ENCODE results near the gene TMEM200A. TPM values are rescaled to one million over a fixed set of nuclear protein-coding genes. Genes with fewer than 3 reads are reported as not detected.

The TMEM200A gene
- total and polyA plus RNA-seq, 2 donors, result 3.9 to 7.4 TPM

GRCh38 chr6:130407032-130407431 is 41.2 kb downstream of the TMEM200A start:
- Histone ChIP-seq H3K4me3 (ENCODE audit: low read length in 2 of 2) (no peak overlapping the region), H3K27me3 (ENCODE audit: control insufficient read depth in 2 of 2, insufficient read depth in 1 of 2, low read length in 1 of 2) (no peaks in the 10 kb centered on the region), H3K9me3 (ENCODE audit: control insufficient read depth in 2 of 2, insufficient read depth in 1 of 2, low read length in 1 of 2) (no peaks in the 10 kb centered on the region), H3K4me1 (ENCODE audit: control insufficient read depth in 2 of 2, insufficient read depth in 2 of 2, low read length in 2 of 2) (peaks cover 3 to 4% of the 10 kb centered on the region in 2 donors), H3K36me3 (ENCODE audit: control insufficient read depth in 2 of 2, insufficient read depth in 2 of 2, low read length in 1 of 2) (no peaks in the 10 kb centered on the region), H3K27ac (ENCODE audit: low read depth in 1 of 2, low read length in 1 of 2) (no peak overlapping the region)
- no peak for DNase-seq (ENCODE audit: low read depth in 6 of 9, low spot score in 9 of 9)
- 80% methylated on average over 3 of the region's 3 CpGs for WGBS

- H3K4me1 ChIP-seq (ENCODE audit: control insufficient read depth in 2 of 2, insufficient read depth in 2 of 2, low read length in 2 of 2), result peaks cover 3 to 9% of the 10 kb centered on the region in 2 donors
- H3K4me3 ChIP-seq (ENCODE audit: low read length in 2 of 2), result no peak overlapping the region
- DNase-seq (ENCODE audit: low read depth in 6 of 9, low spot score in 9 of 9), result no peak
- H3K27me3 ChIP-seq (ENCODE audit: control insufficient read depth in 2 of 2, insufficient read depth in 1 of 2, low read length in 1 of 2), result no peaks in the 10 kb centered on the region
- H3K36me3 ChIP-seq (ENCODE audit: control insufficient read depth in 2 of 2, insufficient read depth in 2 of 2, low read length in 1 of 2), result no peaks in the 10 kb centered on the region
- no peak overlapping the region for H3K27ac ChIP-seq (ENCODE audit: low read depth in 1 of 2, low read length in 1 of 2)
- 85% methylated on average over 2 of the region's 2 CpGs for WGBS
- H3K9me3 ChIP-seq (ENCODE audit: control insufficient read depth in 2 of 2, insufficient read depth in 1 of 2, low read length in 1 of 2), result peaks cover 0 to 5% of the 10 kb centered on the region in 2 donors
Measured at GRCh38 chr6:130409418-130410100, 43.7 kb downstream of the TMEM200A start.

- DNase-seq (ENCODE audit: low read depth in 6 of 9, low spot score in 9 of 9), result no peak
- Histone ChIP-seq H3K27me3 (ENCODE audit: control insufficient read depth in 2 of 2, insufficient read depth in 1 of 2, low read length in 1 of 2) (no peaks in the 10 kb centered on the region), H3K9me3 (ENCODE audit: control insufficient read depth in 2 of 2, insufficient read depth in 1 of 2, low read length in 1 of 2) (peaks cover 0 to 5% of the 10 kb centered on the region in 2 donors), H3K4me3 (ENCODE audit: low read length in 2 of 2) (no peak overlapping the region), H3K36me3 (ENCODE audit: control insufficient read depth in 2 of 2, insufficient read depth in 2 of 2, low read length in 1 of 2) (no peaks in the 10 kb centered on the region), H3K4me1 (ENCODE audit: control insufficient read depth in 2 of 2, insufficient read depth in 2 of 2, low read length in 2 of 2) (peaks cover 3 to 5% of the 10 kb centered on the region in 2 donors), H3K27ac (ENCODE audit: low read depth in 1 of 2, low read length in 1 of 2) (no peak overlapping the region)
- 96% methylated on average over 2 of the region's 2 CpGs for WGBS
Measured at GRCh38 chr6:130411481-130411880, 45.7 kb downstream of the TMEM200A start.

GRCh38 chr6:130412556-130413290 is 46.9 kb downstream of the TMEM200A start:
- DNase-seq (ENCODE audit: low read depth in 6 of 9, low spot score in 9 of 9), result no peak
- peaks cover 0 to 5% of the 10 kb centered on the region in 2 donors for H3K4me1 ChIP-seq (ENCODE audit: control insufficient read depth in 2 of 2, insufficient read depth in 2 of 2, low read length in 2 of 2)
- no peaks in the 10 kb centered on the region for H3K27me3 ChIP-seq (ENCODE audit: control insufficient read depth in 2 of 2, insufficient read depth in 1 of 2, low read length in 1 of 2)
- 92% methylated on average over 1 of the region's 1 CpG for WGBS
- H3K4me3 ChIP-seq (ENCODE audit: low read length in 2 of 2), result no peak overlapping the region
- peaks cover 0 to 5% of the 10 kb centered on the region in 2 donors for H3K9me3 ChIP-seq (ENCODE audit: control insufficient read depth in 2 of 2, insufficient read depth in 1 of 2, low read length in 1 of 2)
- H3K36me3 ChIP-seq (ENCODE audit: control insufficient read depth in 2 of 2, insufficient read depth in 2 of 2, low read length in 1 of 2), result no peaks in the 10 kb centered on the region
- no peak overlapping the region for H3K27ac ChIP-seq (ENCODE audit: low read depth in 1 of 2, low read length in 1 of 2)

- H3K9me3 ChIP-seq (ENCODE audit: control insufficient read depth in 2 of 2, insufficient read depth in 1 of 2, low read length in 1 of 2), result no peaks in the 10 kb centered on the region
- H3K27ac ChIP-seq (ENCODE audit: low read depth in 1 of 2, low read length in 1 of 2), result no peak overlapping the region
- H3K4me3 ChIP-seq (ENCODE audit: low read length in 2 of 2), result no peak overlapping the region
- H3K4me1 ChIP-seq (ENCODE audit: control insufficient read depth in 2 of 2, insufficient read depth in 2 of 2, low read length in 2 of 2), result peaks cover 0 to 5% of the 10 kb centered on the region in 2 donors
- H3K27me3 ChIP-seq (ENCODE audit: control insufficient read depth in 2 of 2, insufficient read depth in 1 of 2, low read length in 1 of 2), result no peaks in the 10 kb centered on the region
- no peaks in the 10 kb centered on the region for H3K36me3 ChIP-seq (ENCODE audit: control insufficient read depth in 2 of 2, insufficient read depth in 2 of 2, low read length in 1 of 2)
- DNase-seq (ENCODE audit: low read depth in 6 of 9, low spot score in 9 of 9), result no peak
Measured at GRCh38 chr6:130417951-130418350, 52.1 kb downstream of the TMEM200A start.

- Histone ChIP-seq H3K36me3 (ENCODE audit: control insufficient read depth in 2 of 2, insufficient read depth in 2 of 2, low read length in 1 of 2) (no peaks in the 10 kb centered on the region), H3K27ac (ENCODE audit: low read depth in 1 of 2, low read length in 1 of 2) (no peak overlapping the region), H3K4me3 (ENCODE audit: low read length in 2 of 2) (no peak overlapping the region), H3K27me3 (ENCODE audit: control insufficient read depth in 2 of 2, insufficient read depth in 1 of 2, low read length in 1 of 2) (no peaks in the 10 kb centered on the region), H3K4me1 (ENCODE audit: control insufficient read depth in 2 of 2, insufficient read depth in 2 of 2, low read length in 2 of 2) (no peaks in the 10 kb centered on the region), H3K9me3 (ENCODE audit: control insufficient read depth in 2 of 2, insufficient read depth in 1 of 2, low read length in 1 of 2) (no peaks in the 10 kb centered on the region)
- WGBS, result 93% methylated on average over 4 of the region's 4 CpGs
- DNase-seq (ENCODE audit: low read depth in 6 of 9, low spot score in 9 of 9), result no peak
Measured at GRCh38 chr6:130420911-130421310, 55.1 kb downstream of the TMEM200A start.

- Histone ChIP-seq H3K9me3 (ENCODE audit: control insufficient read depth in 2 of 2, insufficient read depth in 1 of 2, low read length in 1 of 2) (no peaks in the 10 kb centered on the region), H3K27me3 (ENCODE audit: control insufficient read depth in 2 of 2, insufficient read depth in 1 of 2, low read length in 1 of 2) (no peaks in the 10 kb centered on the region), H3K4me3 (ENCODE audit: low read length in 2 of 2) (no peak overlapping the region), H3K27ac (ENCODE audit: low read depth in 1 of 2, low read length in 1 of 2) (no peak overlapping the region), H3K4me1 (ENCODE audit: control insufficient read depth in 2 of 2, insufficient read depth in 2 of 2, low read length in 2 of 2) (no peaks in the 10 kb centered on the region), H3K36me3 (ENCODE audit: control insufficient read depth in 2 of 2, insufficient read depth in 2 of 2, low read length in 1 of 2) (no peaks in the 10 kb centered on the region)
- no peak for DNase-seq (ENCODE audit: low read depth in 6 of 9, low spot score in 9 of 9)
- 93% methylated on average over 1 of the region's 1 CpG for WGBS
Measured at GRCh38 chr6:130421585-130421984, 55.8 kb downstream of the TMEM200A start.

- 98% methylated on average over 3 of the region's 3 CpGs for WGBS
- Histone ChIP-seq H3K4me3 (ENCODE audit: low read length in 2 of 2) (no peak overlapping the region), H3K36me3 (ENCODE audit: control insufficient read depth in 2 of 2, insufficient read depth in 2 of 2, low read length in 1 of 2) (no peaks in the 10 kb centered on the region), H3K27me3 (ENCODE audit: control insufficient read depth in 2 of 2, insufficient read depth in 1 of 2, low read length in 1 of 2) (no peaks in the 10 kb centered on the region), H3K27ac (ENCODE audit: low read depth in 1 of 2, low read length in 1 of 2) (no peak overlapping the region), H3K9me3 (ENCODE audit: control insufficient read depth in 2 of 2, insufficient read depth in 1 of 2, low read length in 1 of 2) (no peaks in the 10 kb centered on the region), H3K4me1 (ENCODE audit: control insufficient read depth in 2 of 2, insufficient read depth in 2 of 2, low read length in 2 of 2) (no peaks in the 10 kb centered on the region)
- no peak for DNase-seq (ENCODE audit: low read depth in 6 of 9, low spot score in 9 of 9)
Measured at GRCh38 chr6:130423044-130423443, 57.2 kb downstream of the TMEM200A start.

GRCh38 chr6:130424710-130425109 is 58.9 kb downstream of the TMEM200A start:
- H3K4me1 ChIP-seq (ENCODE audit: control insufficient read depth in 2 of 2, insufficient read depth in 2 of 2, low read length in 2 of 2), result no peaks in the 10 kb centered on the region
- H3K4me3 ChIP-seq (ENCODE audit: low read length in 2 of 2), result no peak overlapping the region
- no peak overlapping the region for H3K27ac ChIP-seq (ENCODE audit: low read depth in 1 of 2, low read length in 1 of 2)
- no peaks in the 10 kb centered on the region for H3K9me3 ChIP-seq (ENCODE audit: control insufficient read depth in 2 of 2, insufficient read depth in 1 of 2, low read length in 1 of 2)
- DNase-seq (ENCODE audit: low read depth in 6 of 9, low spot score in 9 of 9), result no peak
- no peaks in the 10 kb centered on the region for H3K27me3 ChIP-seq (ENCODE audit: control insufficient read depth in 2 of 2, insufficient read depth in 1 of 2, low read length in 1 of 2)
- H3K36me3 ChIP-seq (ENCODE audit: control insufficient read depth in 2 of 2, insufficient read depth in 2 of 2, low read length in 1 of 2), result no peaks in the 10 kb centered on the region
- 96% methylated on average over 2 of the region's 2 CpGs for WGBS

Measured in thymus (tissue), 11 donors.